PC-3 (cell line): Measurements from ENCODE around the gene MX1. TPM values are rescaled to one million over a fixed set of nuclear protein-coding genes. Genes with fewer than 3 reads are reported as not detected.

Experiments used
- ATAC-seq: fragments of 200-7000 bp; cut with Tn5 transposase; 2 replicates; pipeline ENCODE4 v1.9.1; 2020; ENCODE audit warnings: mild to moderate bottlenecking, moderate library complexity
- BruUV-seq: library from RNA; stranded (reverse); fragments of 400-500 nt; replicated peaks from 2 replicates; lab custom pipeline; 2021; lab: Mats Ljungman, UMichigan
- CTCF ChIA-PET: fragments of 300-600 bp; sonication (Branson Sonifier 250); formaldehyde crosslinking; loops from one replicate; lab custom pipeline; 2022; ENCODE audit warnings: antibody characterized with exemption; lab: Charles Lee
- POLR2A ChIA-PET: fragments of 300-600 bp; sonication (Branson Sonifier 250); formaldehyde crosslinking; loops from one replicate; lab custom pipeline; 2022; ENCODE audit warnings: antibody characterized with exemption; ENCODE audit not compliant: unreplicated experiment; lab: Charles Lee
- DNase-seq: peaks from one replicate; pipeline ENCODE4 v3.0.0-alpha.2; 2015
- H2AFZ ChIP-seq: fragments of 300-600 bp; sonication (generic); 2 replicates; pipeline ENCODE4 v1.6.0; 2016; ENCODE audit warnings: antibody characterized with exemption, low read length
- H3F3A ChIP-seq: fragments of 300-600 bp; sonication (generic); one replicate; pipeline ENCODE4 v1.6.0; 2017; ENCODE audit warnings: antibody characterized with exemption, low read length, control low read depth, mild to moderate bottlenecking; ENCODE audit not compliant: unreplicated experiment
- H3K27ac ChIP-seq: fragments of 300-600 bp; sonication (generic); 2 replicates; pipeline ENCODE4 v1.5.1; 2016; ENCODE audit warnings: mild to moderate bottlenecking, low read length
- H3K27me3 ChIP-seq: fragments of 300-600 bp; sonication (generic); 2 replicates; pipeline ENCODE4 v1.6.1; 2016; ENCODE audit warnings: low read length, mixed read lengths
- H3K36me3 ChIP-seq: fragments of 300-600 bp; sonication (generic); 2 replicates; pipeline ENCODE4 v1.6.1; 2016; ENCODE audit warnings: low read depth, mixed run types, low read length, mixed read lengths
- H3K4me1 ChIP-seq: fragments of 300-600 bp; sonication (generic); 2 replicates; pipeline ENCODE4 v1.5.1; 2016; ENCODE audit warnings: low read length; ENCODE audit not compliant: insufficient read depth
- H3K4me2 ChIP-seq: fragments of 300-600 bp; sonication (generic); 2 replicates; pipeline ENCODE4 v1.6.0; 2016; ENCODE audit warnings: low read length
- H3K4me3 ChIP-seq: fragments of 300-600 bp; sonication (generic); 2 replicates; pipeline ENCODE4 v1.5.1; 2016; ENCODE audit warnings: mild to moderate bottlenecking, low read length, mixed read lengths
- H3K79me2 ChIP-seq: fragments of 300-600 bp; sonication (generic); 2 replicates; pipeline ENCODE4 v1.6.1; 2017; ENCODE audit warnings: low read length, mixed read lengths
- H3K9ac ChIP-seq: fragments of 300-600 bp; sonication (generic); 2 replicates; pipeline ENCODE4 v1.6.0; 2016; ENCODE audit warnings: mild to moderate bottlenecking, low read length
- H3K9me2 ChIP-seq: fragments of 300-600 bp; sonication (generic); replicated peaks from 2 replicates; pipeline ENCODE4 v1.6.1; 2016; ENCODE audit warnings: mixed run types, low read length, mixed read lengths
- H3K9me3 ChIP-seq: fragments of 300-600 bp; sonication (generic); 2 replicates; pipeline ENCODE4 v1.6.1; 2016; ENCODE audit warnings: low read length, mixed read lengths
- H4K20me1 ChIP-seq: fragments of 300-600 bp; sonication (generic); 2 replicates; pipeline ENCODE4 v1.6.1; 2016; ENCODE audit warnings: low read length, mixed read lengths
- CTCF ChIP-seq: fragments of 300-600 bp; sonication (generic); conservative IDR thresholded peaks from 2 replicates; pipeline ENCODE4 v1.5.1; 2017; ENCODE audit warnings: antibody characterized with exemption, low read depth, mild to moderate bottlenecking, low read length
- EZH2 ChIP-seq: fragments of 300-600 bp; sonication (generic); IDR thresholded peaks from one replicate; pipeline ENCODE4 v1.6.1; 2017; ENCODE audit warnings: antibody characterized with exemption, mild to moderate bottlenecking, low read length; ENCODE audit not compliant: unreplicated experiment
- EZH2phosphoT487 ChIP-seq: fragments of 300-600 bp; sonication (generic); IDR thresholded peaks from 2 replicates; pipeline ENCODE4 v1.6.1; 2018; ENCODE audit warnings: mild to moderate bottlenecking, antibody characterized with exemption, low read length, borderline replicate concordance
- intact Hi-C: fragments of 100-400 bp; cut with micrococcal nuclease; formaldehyde crosslinking; loops from 2 replicates; pipeline ENCODE4 v1.9.0; 2023
- total RNA-seq: library from RNA; depleted of rRNA; stranded (reverse); fragments of >200 nt; gene quantifications from 2 replicates; pipeline ENCODE4 v1.2.3, GENCODE V29; 2014

The MX1 gene
- total RNA-seq, 1 experiment from 2014 or later, result 12.6 TPM

GRCh38 chr21:41497788-41498187, 71.7 kb downstream of the MX1 start:
- Histone ChIP-seq H3K27ac (no peak overlapping the region), H3F3A (no peaks in the 10 kb centered on the region), H3K9ac (no peak overlapping the region), H3K4me3 (no peak overlapping the region), H3K4me1 (peaks cover 27% of the 10 kb centered on the region), H3K36me3 (no peaks in the 10 kb centered on the region), H3K27me3 (no peaks in the 10 kb centered on the region), H2AFZ (no peak overlapping the region), H3K9me2 (no peaks in the 10 kb centered on the region), H3K4me2 (no peak overlapping the region), H3K9me3 (no peaks in the 10 kb centered on the region), H4K20me1 (no peaks in the 10 kb centered on the region), H3K79me2 (no peaks in the 10 kb centered on the region)
- no TSS peak for BruUV-seq
- ChIA-PET CTCF (no interaction called here), POLR2A (no interaction called here)
- no peak for ATAC-seq
- DNase-seq, result no peak
- intact Hi-C loops, result no loop called here
- TF ChIP-seq EZH2phosphoT487 (no peak), CTCF (no peak), EZH2 (no peak)

GRCh38 chr21:41499920-41500319, 73.9 kb downstream of the MX1 start:
- H3K27ac ChIP-seq, result peak overlapping the region; percentile 21; the same call in 1 of the 2 replicates
- ChIA-PET POLR2A (interaction anchor here (0.6 kb wide), 1 partner anchor 287 kb away, joined by 3 read pairs; no protein-coding TSS in a partner anchor), CTCF (no interaction called here)
- H3F3A ChIP-seq, result no peaks in the 10 kb centered on the region
- H3K4me3 ChIP-seq, result no peak overlapping the region
- peak overlapping the region; percentile 40; the same call in 1 of the 2 replicates for H3K4me2 ChIP-seq
- TF ChIP-seq CTCF (no peak), EZH2phosphoT487 (no peak), EZH2 (no peak)
- no peak overlapping the region for H3K9ac ChIP-seq
- intact Hi-C loops, result loop anchor here (5.0 to 10.0 kb wide), 2 partner anchors 112 to 175 kb away; no protein-coding TSS in a partner anchor
- H3K36me3 ChIP-seq, result no peaks in the 10 kb centered on the region
- DNase-seq (no peak), ATAC-seq (no peak)
- H2AFZ ChIP-seq, result no peak overlapping the region
- peaks cover 30% of the 10 kb centered on the region for H3K4me1 ChIP-seq
- H4K20me1 ChIP-seq, result no peaks in the 10 kb centered on the region
- no peaks in the 10 kb centered on the region for H3K79me2 ChIP-seq
- no TSS peak for BruUV-seq
- H3K27me3 ChIP-seq, result no peaks in the 10 kb centered on the region
- no peaks in the 10 kb centered on the region for H3K9me2 ChIP-seq
- no peaks in the 10 kb centered on the region for H3K9me3 ChIP-seq

- no TSS peak for BruUV-seq
- Histone ChIP-seq H3K27ac (peak overlapping the region; percentile 21), H3K4me1 (peaks cover 30% of the 10 kb centered on the region), H2AFZ (no peak overlapping the region), H4K20me1 (no peaks in the 10 kb centered on the region), H3K36me3 (no peaks in the 10 kb centered on the region), H3K9ac (no peak overlapping the region), H3F3A (no peaks in the 10 kb centered on the region), H3K9me3 (no peaks in the 10 kb centered on the region), H3K79me2 (no peaks in the 10 kb centered on the region; the same call in 1 of the 2 replicates), H3K4me3 (no peak overlapping the region), H3K4me2 (peak overlapping the region; percentile 40), H3K9me2 (no peaks in the 10 kb centered on the region), H3K27me3 (no peaks in the 10 kb centered on the region)
- POLR2A ChIA-PET, result interaction anchor here (0.6 kb wide), 1 partner anchor 287 kb away, joined by 3 read pairs; no protein-coding TSS in a partner anchor
- DNase-seq, result peak; percentile 54
- TF ChIP-seq CTCF (no peak), EZH2 (no peak)
- CTCF ChIA-PET, result no interaction called here
- ATAC-seq, result no peak
- intact Hi-C loops, result loop anchor here (5.0 to 10.0 kb wide), 2 partner anchors 112 to 174 kb away; no protein-coding TSS in a partner anchor
Measured at GRCh38 chr21:41500363-41500762, 74.3 kb downstream of the MX1 start.
